ENCODE data around the gene CANX.

Gene CANX

DNA sequence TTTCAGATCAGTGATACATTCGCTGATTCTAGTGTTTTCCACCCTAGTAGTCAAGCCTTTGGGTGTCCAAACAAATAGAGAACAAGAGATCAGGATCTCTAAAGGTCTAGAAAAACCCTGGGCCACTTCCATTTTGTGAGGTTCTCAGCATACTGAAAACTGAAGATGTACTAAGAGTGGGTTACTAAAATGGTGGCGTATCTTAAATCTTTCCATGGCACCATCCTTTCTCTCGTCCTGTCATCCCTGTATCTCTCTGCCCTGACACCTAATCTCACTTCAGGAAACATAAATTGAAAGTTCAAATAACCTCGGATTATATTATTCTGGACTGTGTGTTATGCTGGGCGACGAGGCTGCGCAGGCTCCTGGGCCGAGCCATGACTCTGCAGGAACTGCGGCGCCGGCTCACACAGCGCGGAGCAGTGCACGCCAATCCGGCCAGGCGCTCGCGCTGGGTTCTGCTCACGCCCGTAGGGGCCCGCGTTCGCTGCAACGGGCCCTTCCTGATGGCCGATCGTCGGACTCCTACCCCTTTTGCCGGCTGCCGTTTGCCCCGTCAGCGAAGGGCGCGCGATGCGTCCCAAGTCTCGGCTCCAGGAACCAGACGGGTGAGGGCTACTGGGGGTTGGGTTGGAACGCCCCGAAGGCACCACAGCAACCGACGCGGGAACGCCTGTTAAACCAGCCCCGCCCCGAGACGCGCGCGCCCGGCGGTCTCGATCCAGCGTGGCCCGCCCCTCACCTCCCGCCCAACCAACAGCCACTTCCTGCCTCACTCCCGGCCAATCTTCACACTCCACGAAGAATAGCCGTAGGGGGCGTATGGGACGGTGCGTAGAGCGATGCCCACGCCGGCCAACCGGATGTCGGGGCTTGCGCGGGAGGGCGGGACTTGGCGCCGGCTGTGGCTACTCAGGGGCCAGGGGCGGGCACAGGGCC lies 503 bp upstream of the CANX start:
- TF ChIP-seq SIN3A (IDR thresholded peaks at IDR 0.05; ENCODE audit: borderline replicate concordance, insufficient read depth, low read length) = no peak
- peak; percentile 69 for TF ChIP-seq POLR2AphosphoS5 (IDR thresholded peaks at IDR 0.05; ENCODE audit: low read depth, low read length)
- TF ChIP-seq, protein P1, sequence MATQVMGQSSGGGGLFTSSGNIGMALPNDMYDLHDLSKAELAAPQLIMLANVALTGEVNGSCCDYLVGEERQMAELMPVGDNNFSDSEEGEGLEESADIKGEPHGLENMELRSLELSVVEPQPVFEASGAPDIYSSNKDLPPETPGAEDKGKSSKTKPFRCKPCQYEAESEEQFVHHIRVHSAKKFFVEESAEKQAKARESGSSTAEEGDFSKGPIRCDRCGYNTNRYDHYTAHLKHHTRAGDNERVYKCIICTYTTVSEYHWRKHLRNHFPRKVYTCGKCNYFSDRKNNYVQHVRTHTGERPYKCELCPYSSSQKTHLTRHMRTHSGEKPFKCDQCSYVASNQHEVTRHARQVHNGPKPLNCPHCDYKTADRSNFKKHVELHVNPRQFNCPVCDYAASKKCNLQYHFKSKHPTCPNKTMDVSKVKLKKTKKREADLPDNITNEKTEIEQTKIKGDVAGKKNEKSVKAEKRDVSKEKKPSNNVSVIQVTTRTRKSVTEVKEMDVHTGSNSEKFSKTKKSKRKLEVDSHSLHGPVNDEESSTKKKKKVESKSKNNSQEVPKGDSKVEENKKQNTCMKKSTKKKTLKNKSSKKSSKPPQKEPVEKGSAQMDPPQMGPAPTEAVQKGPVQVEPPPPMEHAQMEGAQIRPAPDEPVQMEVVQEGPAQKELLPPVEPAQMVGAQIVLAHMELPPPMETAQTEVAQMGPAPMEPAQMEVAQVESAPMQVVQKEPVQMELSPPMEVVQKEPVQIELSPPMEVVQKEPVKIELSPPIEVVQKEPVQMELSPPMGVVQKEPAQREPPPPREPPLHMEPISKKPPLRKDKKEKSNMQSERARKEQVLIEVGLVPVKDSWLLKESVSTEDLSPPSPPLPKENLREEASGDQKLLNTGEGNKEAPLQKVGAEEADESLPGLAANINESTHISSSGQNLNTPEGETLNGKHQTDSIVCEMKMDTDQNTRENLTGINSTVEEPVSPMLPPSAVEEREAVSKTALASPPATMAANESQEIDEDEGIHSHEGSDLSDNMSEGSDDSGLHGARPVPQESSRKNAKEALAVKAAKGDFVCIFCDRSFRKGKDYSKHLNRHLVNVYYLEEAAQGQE (IDR thresholded peaks at IDR 0.05; ENCODE audit: insufficient read depth in 1 of 2, low read depth in 2 of 2, low read length in 2 of 2) = peak in 1 of 2 experiments; percentile 15; a peak in 1 of 4 replicates
- TF ChIP-seq FOXP2 (optimal IDR thresholded peaks at IDR 0.05; ENCODE audit: borderline replicate concordance, extremely low read depth, extremely low read length, insufficient read depth) = peak; percentile 75

DNA sequence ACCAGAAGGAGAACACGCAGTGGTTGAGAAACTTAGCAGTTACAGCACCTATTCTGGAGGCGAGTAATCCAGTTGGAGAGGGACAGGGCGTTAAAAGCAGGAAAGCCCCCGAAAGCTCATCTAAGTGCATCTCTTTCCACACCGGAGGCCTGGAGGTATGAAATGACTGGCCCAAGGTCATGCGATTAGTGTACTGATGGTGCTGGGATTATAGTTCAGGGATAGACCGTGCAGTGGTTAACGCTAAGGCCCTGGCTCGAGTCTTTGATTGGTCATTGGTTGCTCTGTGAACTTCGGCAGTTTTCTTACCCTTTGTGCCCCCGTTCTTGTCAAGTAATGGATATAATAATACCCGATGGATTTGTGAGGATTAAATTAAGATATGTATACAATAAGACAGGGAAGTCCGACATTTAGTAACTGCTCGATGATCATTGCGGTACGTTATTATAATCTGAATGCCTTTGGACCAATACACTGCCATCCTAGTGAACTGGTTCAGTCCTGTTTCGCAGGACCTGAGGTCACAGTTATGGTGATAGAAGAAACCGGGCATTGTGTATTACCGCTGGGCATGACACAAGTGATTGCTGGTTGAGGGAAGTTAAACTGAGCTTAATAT lies 960 bp downstream of the CANX start:
- TF ChIP-seq, protein P1 (IDR thresholded peaks at IDR 0.05; ENCODE audit: insufficient read depth in 1 of 2, low read depth in 2 of 2, low read length in 2 of 2) = no peak
- TF ChIP-seq POLR2AphosphoS5 (IDR thresholded peaks at IDR 0.05; ENCODE audit: low read depth, low read length) (peak; percentile 32; the same call in 1 of the 2 replicates), FOXP2 (optimal IDR thresholded peaks at IDR 0.05; ENCODE audit: borderline replicate concordance, extremely low read depth, extremely low read length, insufficient read depth) (no peak), SIN3A (IDR thresholded peaks at IDR 0.05; ENCODE audit: borderline replicate concordance, insufficient read depth, low read length) (0 out of 2 replicates have a peak, but pooled peaks have one; percentile 31), TAF1 (IDR thresholded peaks at IDR 0.05; ENCODE audit: borderline replicate concordance, insufficient read depth, low read length) (no peak)

DNA sequence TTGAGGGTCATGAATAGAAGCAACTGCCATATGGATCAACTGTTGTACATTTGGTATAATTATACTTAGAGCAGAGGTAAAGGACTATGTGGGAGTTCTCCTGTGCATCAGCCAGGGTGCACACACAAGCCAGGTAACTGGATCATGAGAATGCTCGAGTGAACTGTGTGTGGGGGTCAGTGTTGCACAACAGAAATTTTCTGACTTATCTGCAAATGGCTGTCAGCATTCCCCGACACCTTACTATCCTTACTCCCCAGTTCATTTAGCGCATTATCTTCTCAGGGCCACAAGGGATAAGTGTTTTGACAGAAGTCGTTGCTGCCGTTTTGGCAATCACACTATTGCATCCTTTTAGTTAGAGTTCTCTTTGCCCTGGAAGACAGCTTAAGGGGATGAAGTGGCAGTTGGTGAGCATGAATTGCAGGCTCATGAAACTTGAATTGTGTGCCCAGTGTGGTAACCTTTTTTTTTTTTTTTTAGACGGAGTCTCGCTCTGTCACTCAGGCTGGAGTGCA lies 1.7 kb downstream of the CANX start:
- TF ChIP-seq POLR2AphosphoS5 (IDR thresholded peaks at IDR 0.05; ENCODE audit: low read depth, low read length) (no peak), FOXP2 (optimal IDR thresholded peaks at IDR 0.05; ENCODE audit: borderline replicate concordance, extremely low read depth, extremely low read length, insufficient read depth) (no peak), TAF1 (IDR thresholded peaks at IDR 0.05; ENCODE audit: borderline replicate concordance, insufficient read depth, low read length) (no peak), SIN3A (IDR thresholded peaks at IDR 0.05; ENCODE audit: borderline replicate concordance, insufficient read depth, low read length) (no peak)
- TF ChIP-seq, protein P1 (IDR thresholded peaks at IDR 0.05; ENCODE audit: insufficient read depth in 1 of 2, low read depth in 2 of 2, low read length in 2 of 2) = no peak

DNA sequence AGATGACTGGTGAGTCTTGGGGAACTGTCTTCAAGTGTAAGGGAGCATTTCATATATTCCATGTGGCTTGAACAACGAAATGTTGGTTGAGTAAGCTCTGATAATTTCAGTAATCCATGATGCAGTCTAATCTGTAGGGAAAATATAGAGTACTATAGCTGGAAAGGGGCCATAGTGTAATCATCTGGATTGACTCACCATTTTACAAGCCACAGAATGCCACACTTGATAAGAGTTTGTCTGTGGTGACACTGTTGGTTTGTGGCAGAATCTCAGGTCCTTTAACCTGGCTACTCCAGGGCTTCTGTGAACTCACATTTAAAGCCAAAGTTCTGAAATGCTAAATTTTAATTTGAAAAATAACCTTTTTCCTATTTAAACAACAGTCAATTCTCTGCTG lies 17.5 kb downstream of the CANX start:
- TF ChIP-seq TAF1 (IDR thresholded peaks at IDR 0.05; ENCODE audit: borderline replicate concordance, insufficient read depth, low read length) (no peak), POLR2AphosphoS5 (IDR thresholded peaks at IDR 0.05; ENCODE audit: low read depth, low read length) (no peak), FOXP2 (optimal IDR thresholded peaks at IDR 0.05; ENCODE audit: borderline replicate concordance, extremely low read depth, extremely low read length, insufficient read depth) (no peak), SIN3A (IDR thresholded peaks at IDR 0.05; ENCODE audit: borderline replicate concordance, insufficient read depth, low read length) (no peak)
- TF ChIP-seq, protein P1 (IDR thresholded peaks at IDR 0.05; ENCODE audit: insufficient read depth in 1 of 2, low read depth in 2 of 2, low read length in 2 of 2) = no peak
